ENCODE data around the gene LAMC1.

LAMC1 gene

DNA sequence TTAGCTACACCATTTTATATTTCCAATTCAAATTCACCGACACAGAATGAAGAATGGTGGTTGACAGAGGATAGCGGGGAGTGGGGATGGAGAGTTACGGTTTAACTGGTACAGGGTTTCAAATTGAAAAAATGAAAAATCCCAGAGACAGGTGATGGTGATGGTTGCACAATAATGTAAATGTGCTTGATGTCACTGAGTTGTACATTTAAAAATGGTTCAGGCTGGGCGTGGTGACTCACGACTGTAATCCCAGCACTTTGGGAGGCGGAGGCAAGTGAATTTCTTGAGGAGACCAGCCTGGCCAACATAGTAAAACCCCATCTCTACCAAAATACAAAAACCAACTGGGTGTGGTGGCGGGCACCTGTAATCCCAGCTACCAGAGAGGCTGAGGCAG lies 39.1 kb upstream of the LAMC1 start:
- H3K27ac ChIP-seq (ENCODE audit: extremely low read depth, low read depth, low read length), result no peak overlapping the region
- ChIA-PET POLR2A (no interaction called here), CTCF (no interaction called here)
- TF ChIP-seq ZNF791 (tag by site-specific recombination; IDR thresholded peaks at IDR 0.05) (no peak), ZNF777 (tag by site-specific recombination; IDR thresholded peaks at IDR 0.05; ENCODE audit: borderline replicate concordance) (no peak), ZNF274 (IDR thresholded peaks at IDR 0.05; ENCODE audit: low read length) (no peak), ZNF274 (tag by site-specific recombination; IDR thresholded peaks at IDR 0.05; ENCODE audit: borderline replicate concordance) (no peak), ZNF157 (tag by site-specific recombination; IDR thresholded peaks at IDR 0.05) (no peak), OVOL3 (tag by site-specific recombination; IDR thresholded peaks at IDR 0.05) (no peak), KLF7 (tag by site-specific recombination; IDR thresholded peaks at IDR 0.05; ENCODE audit: borderline replicate concordance) (no peak), ZBTB44 (tag by site-specific recombination; IDR thresholded peaks at IDR 0.05) (no peak), ZNF416 (tag by site-specific recombination; IDR thresholded peaks at IDR 0.05) (no peak), ZNF398 (tag by site-specific recombination; IDR thresholded peaks at IDR 0.05) (no peak), ZNF18 (tag by site-specific recombination; IDR thresholded peaks at IDR 0.05) (no peak), ZNF19 (tag by site-specific recombination; IDR thresholded peaks at IDR 0.05; ENCODE audit: low read depth) (no peak), ZNF571 (tag by site-specific recombination; IDR thresholded peaks at IDR 0.05) (no peak), ZFHX2 (tag by site-specific recombination; conservative IDR thresholded peaks at IDR 0.05) (no peak), SCRT2 (tag by site-specific recombination; IDR thresholded peaks at IDR 0.05) (no peak), BCL11A (tag by site-specific recombination; IDR thresholded peaks at IDR 0.05; ENCODE audit: low read depth) (no peak)
- TF ChIP-seq, protein P1, sequence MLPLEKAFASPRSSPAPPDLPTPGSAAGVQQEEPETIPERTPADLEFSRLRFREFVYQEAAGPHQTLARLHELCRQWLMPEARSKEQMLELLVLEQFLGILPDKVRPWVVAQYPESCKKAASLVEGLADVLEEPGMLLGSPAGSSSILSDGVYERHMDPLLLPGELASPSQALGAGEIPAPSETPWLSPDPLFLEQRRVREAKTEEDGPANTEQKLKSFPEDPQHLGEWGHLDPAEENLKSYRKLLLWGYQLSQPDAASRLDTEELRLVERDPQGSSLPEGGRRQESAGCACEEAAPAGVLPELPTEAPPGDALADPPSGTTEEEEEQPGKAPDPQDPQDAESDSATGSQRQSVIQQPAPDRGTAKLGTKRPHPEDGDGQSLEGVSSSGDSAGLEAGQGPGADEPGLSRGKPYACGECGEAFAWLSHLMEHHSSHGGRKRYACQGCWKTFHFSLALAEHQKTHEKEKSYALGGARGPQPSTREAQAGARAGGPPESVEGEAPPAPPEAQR (tag by site-specific recombination; IDR thresholded peaks at IDR 0.05), result no peak
- no peak overlapping the region for H3K4me3 ChIP-seq (ENCODE audit: low read depth, low read length)
- no peaks in the 10 kb centered on the region for H3K9me3 ChIP-seq (ENCODE audit: control insufficient read depth, insufficient read depth, low read depth, low read length)
- no peaks in the 10 kb centered on the region for H3K4me1 ChIP-seq (ENCODE audit: control insufficient read depth, insufficient read depth, low read length)
- no peaks in the 10 kb centered on the region for H3K36me3 ChIP-seq (ENCODE audit: control insufficient read depth in 2 of 2, insufficient read depth in 1 of 2, low read length in 2 of 2)

DNA sequence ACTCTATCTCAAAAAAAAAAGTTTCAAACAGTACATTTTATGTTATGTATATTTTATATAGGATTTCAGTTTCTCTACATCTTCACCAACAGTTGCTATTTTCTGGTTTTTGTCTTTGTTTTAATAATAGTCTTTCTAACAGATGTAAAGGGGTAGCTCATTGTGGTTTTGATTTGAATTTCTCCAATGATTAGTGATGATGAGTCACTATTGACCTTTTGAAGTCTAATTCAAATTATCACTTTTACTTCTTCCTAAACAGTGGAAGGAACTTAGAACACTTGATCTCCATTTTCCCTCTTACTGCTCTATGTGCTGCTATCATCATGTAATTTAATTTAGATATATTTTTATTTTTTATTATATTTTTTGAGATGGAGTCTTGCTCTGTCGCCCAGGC lies 38.6 kb upstream of the LAMC1 start:
- Histone ChIP-seq H3K36me3 (ENCODE audit: control insufficient read depth in 2 of 2, insufficient read depth in 1 of 2, low read length in 2 of 2) (no peaks in the 10 kb centered on the region), H3K27ac (ENCODE audit: extremely low read depth, low read depth, low read length) (no peak overlapping the region), H3K4me1 (ENCODE audit: control insufficient read depth, insufficient read depth, low read length) (no peaks in the 10 kb centered on the region), H3K4me3 (ENCODE audit: low read depth, low read length) (no peak overlapping the region), H3K9me3 (ENCODE audit: control insufficient read depth, insufficient read depth, low read depth, low read length) (no peaks in the 10 kb centered on the region)
- ChIA-PET POLR2A (no interaction called here), CTCF (interaction anchor here (0.7 kb wide), 1 partner anchor 37 kb away, joined by 3 read pairs; no protein-coding TSS in a partner anchor)
- no peak for TF ChIP-seq ZNF560 (tag by site-specific recombination; IDR thresholded peaks at IDR 0.05; ENCODE audit: borderline replicate concordance)

Data from HEK293 (cell line).